IMR-90 (cell line): ENCODE results near the gene LDLRAD3. TPM values are rescaled to one million over a fixed set of nuclear protein-coding genes. Genes with fewer than 3 reads are reported as not detected.

ENCODE experiments used
- ATAC-seq: fragments of 200-7000 bp; cut with Tn5 transposase; 2 replicates; pipeline ENCODE4 v1.9.1; 2020; ENCODE audit warnings: low read depth, mild to moderate bottlenecking, moderate library complexity
- BruUV-seq: library from RNA; stranded (reverse); fragments of 400-500 nt; replicated peaks from 2 replicates; lab custom pipeline; 2021; lab: Mats Ljungman, UMichigan
- CTCF ChIA-PET: fragments of 300-600 bp; formaldehyde crosslinking; extraction: SDS; loops from one replicate; lab custom pipeline; 2021; ENCODE audit warnings: antibody characterized with exemption; lab: Yijun Ruan, JAX
- POLR2A ChIA-PET: fragments of 300-600 bp; sonication (Branson Sonifier 250); formaldehyde crosslinking; loops from one replicate; lab custom pipeline; 2022; ENCODE audit warnings: antibody characterized with exemption; ENCODE audit not compliant: unreplicated experiment; lab: Charles Lee
- DNase-seq: peaks from one replicate; pipeline ENCODE4 v3.0.0; 2013
- H2AFZ ChIP-seq: replicated peaks from 2 replicates; pipeline ENCODE3; 2013; ENCODE audit warnings: low read length, mild to moderate bottlenecking; ENCODE audit not compliant: poor library complexity
- H2AK5ac ChIP-seq: 2 replicates; pipeline ENCODE4 v1.6.1; 2013; ENCODE audit warnings: low read depth, low read length, inconsistent platforms
- H2AK9ac ChIP-seq: replicated peaks from 2 replicates; pipeline ENCODE3; 2013; ENCODE audit warnings: mild to moderate bottlenecking, low read depth, low read length, moderate library complexity; ENCODE audit not compliant: poor library complexity
- H2BK120ac ChIP-seq: 2 replicates; pipeline ENCODE4 v1.6.1; 2013; ENCODE audit warnings: low read depth, low read length, inconsistent platforms
- H2BK15ac ChIP-seq: 3 replicates; pipeline ENCODE4 v1.6.1; 2013; ENCODE audit warnings: low read depth, low read length, inconsistent platforms
- H2BK20ac ChIP-seq: 2 replicates; pipeline ENCODE4 v1.6.1; 2013; ENCODE audit warnings: low read depth, mild to moderate bottlenecking, inconsistent platforms, low read length, moderate library complexity
- H2BK5ac ChIP-seq: 2 replicates; pipeline ENCODE4 v1.6.1; 2013; ENCODE audit warnings: mild to moderate bottlenecking, low read depth, low read length, inconsistent platforms; ENCODE audit not compliant: poor library complexity, severe bottlenecking
- H3K14ac ChIP-seq: replicated peaks from 2 replicates; pipeline ENCODE4 v1.6.1; 2013; ENCODE audit warnings: low read depth, low read length, inconsistent platforms
- H3K18ac ChIP-seq: 2 replicates; pipeline ENCODE4 v1.6.1; 2013; ENCODE audit warnings: low read depth, low read length, control low read depth
- H3K23ac ChIP-seq: 2 replicates; pipeline ENCODE4 v1.6.1; 2013; ENCODE audit warnings: low read depth, low read length, inconsistent platforms
- H3K27ac ChIP-seq: 2 replicates; pipeline ENCODE4 v1.5.1; 2013; ENCODE audit warnings: mild to moderate bottlenecking, control low read depth, low read length; ENCODE audit not compliant: insufficient read depth
- H3K27me3 ChIP-seq: 2 replicates; pipeline ENCODE4 v1.6.1; 2013; ENCODE audit warnings: low read length; ENCODE audit not compliant: control insufficient read depth, insufficient read depth
- H3K36me3 ChIP-seq: 2 replicates; pipeline ENCODE4 v1.6.1; 2013; ENCODE audit warnings: low read length, mixed read lengths; ENCODE audit not compliant: control insufficient read depth, insufficient read depth
- H3K4ac ChIP-seq: 2 replicates; pipeline ENCODE4 v1.6.1; 2013; ENCODE audit warnings: low read depth, low read length, inconsistent platforms
- H3K4me1 ChIP-seq: 2 replicates; pipeline ENCODE4 v1.6.1; 2013; ENCODE audit warnings: low read length, mixed read lengths; ENCODE audit not compliant: control insufficient read depth, insufficient read depth
- H3K4me2 ChIP-seq: 2 replicates; pipeline ENCODE4 v1.6.1; 2013; ENCODE audit warnings: low read depth, mild to moderate bottlenecking, control low read depth, low read length, moderate library complexity
- H3K4me3 ChIP-seq: 2 replicates; pipeline ENCODE4 v1.5.1; 2013; ENCODE audit warnings: low read depth, mild to moderate bottlenecking, control low read depth, low read length, moderate library complexity; ENCODE audit not compliant: insufficient read depth
- H3K56ac ChIP-seq: 2 replicates; pipeline ENCODE4 v1.6.1; 2013; ENCODE audit warnings: low read length, inconsistent platforms; ENCODE audit not compliant: insufficient read depth; ENCODE audit errors: extremely low read depth
- H3K79me1 ChIP-seq, 2 experiments: 2 replicates each; pipeline ENCODE4 v1.6.1; 2013; ENCODE audit warnings: low read length in 2 of 2, inconsistent platforms in 1 of 2, low read depth in 1 of 2
- H3K9ac ChIP-seq: 2 replicates; pipeline ENCODE4 v1.6.1; 2013; ENCODE audit warnings: low read depth, low read length, control low read depth
- H3K9me1 ChIP-seq: 2 replicates; pipeline ENCODE4 v1.6.1; 2013; ENCODE audit warnings: low read length, inconsistent platforms; ENCODE audit not compliant: insufficient read depth
- H3K9me3 ChIP-seq: 2 replicates; pipeline ENCODE4 v1.6.1; 2013; ENCODE audit warnings: low read length; ENCODE audit not compliant: control insufficient read depth, insufficient read depth
- H4K20me1 ChIP-seq: 2 replicates; pipeline ENCODE4 v1.6.1; 2013; ENCODE audit warnings: low read length, inconsistent platforms; ENCODE audit not compliant: insufficient read depth
- H4K5ac ChIP-seq: 2 replicates; pipeline ENCODE4 v1.6.1; 2013; ENCODE audit warnings: mild to moderate bottlenecking, low read depth, low read length, control low read depth
- H4K8ac ChIP-seq, 2 experiments: 2 replicates each; pipeline ENCODE4 v1.6.1; 2013; ENCODE audit warnings: low read depth in 2 of 2, low read length in 2 of 2, control low read depth in 1 of 2, inconsistent platforms in 1 of 2
- H4K91ac ChIP-seq: 2 replicates; pipeline ENCODE4 v1.6.1; 2013; ENCODE audit warnings: low read depth, low read length, inconsistent platforms; ENCODE audit not compliant: insufficient read depth
- CHD1 ChIP-seq: IDR thresholded peaks from 2 replicates; pipeline ENCODE4 v1.6.1; 2012; ENCODE audit warnings: low read depth, low read length, improper control_type of control experiment
- WGBS, 2 experiments: methylation state at CpG; one replicate each; pipeline versions ENCODE4 v1.1.5 to v1.1.7; 2013; ENCODE audit warnings: missing lambda C conversion rate in 2 of 2; ENCODE audit not compliant: insufficient read length in 1 of 2; ENCODE audit errors: extremely low coverage in 2 of 2; 5-methylcytosine and 5-hydroxymethylcytosine counted together
- dilution Hi-C: fragments of 300-500 bp; cut with HindIII; formaldehyde crosslinking; loops from one replicate; pipeline ENCODE4 v1.14.3; 2018; ENCODE audit warnings: low sequenced_read_pairs; ENCODE audit not compliant: unreplicated experiment
- in situ Hi-C: fragments of 300-500 bp; cut with MboI; formaldehyde crosslinking; loops from 3 replicates; pipeline ENCODE4 v1.14.3; 2019; ENCODE audit warnings: low sequenced_read_pairs, inconsistent platforms, mixed read lengths
- intact Hi-C: fragments of 100-400 bp; cut with micrococcal nuclease; formaldehyde crosslinking; loops from 2 replicates; pipeline ENCODE4 v1.10.0; 2022
- polyA plus RNA-seq, 3 experiments: library from polyadenylated mRNA; depleted of rRNA; stranded (reverse); fragments of >200 nt; gene quantifications; 2 replicates each; pipeline ENCODE4 v1.2.3, GENCODE V29; 2012; ENCODE audit warnings: low replicate concordance in 1 of 3
- total RNA-seq: library from RNA; depleted of rRNA; stranded (reverse); fragments of >200 nt; gene quantifications from 2 replicates; pipeline ENCODE4 v1.2.3, GENCODE V29; 2012
- TF ChIP-seq, protein P1 (sequence below): conservative IDR thresholded peaks from 2 replicates; pipeline ENCODE4 v1.5.1; 2012; ENCODE audit warnings: mild to moderate bottlenecking, low read depth, low read length, improper control_type of control experiment

The LDLRAD3 gene
- total and polyA plus RNA-seq, 2 of the 4 experiments (the other 2 are of a cell fraction) = 2.7 to 6.4 TPM

DNA sequence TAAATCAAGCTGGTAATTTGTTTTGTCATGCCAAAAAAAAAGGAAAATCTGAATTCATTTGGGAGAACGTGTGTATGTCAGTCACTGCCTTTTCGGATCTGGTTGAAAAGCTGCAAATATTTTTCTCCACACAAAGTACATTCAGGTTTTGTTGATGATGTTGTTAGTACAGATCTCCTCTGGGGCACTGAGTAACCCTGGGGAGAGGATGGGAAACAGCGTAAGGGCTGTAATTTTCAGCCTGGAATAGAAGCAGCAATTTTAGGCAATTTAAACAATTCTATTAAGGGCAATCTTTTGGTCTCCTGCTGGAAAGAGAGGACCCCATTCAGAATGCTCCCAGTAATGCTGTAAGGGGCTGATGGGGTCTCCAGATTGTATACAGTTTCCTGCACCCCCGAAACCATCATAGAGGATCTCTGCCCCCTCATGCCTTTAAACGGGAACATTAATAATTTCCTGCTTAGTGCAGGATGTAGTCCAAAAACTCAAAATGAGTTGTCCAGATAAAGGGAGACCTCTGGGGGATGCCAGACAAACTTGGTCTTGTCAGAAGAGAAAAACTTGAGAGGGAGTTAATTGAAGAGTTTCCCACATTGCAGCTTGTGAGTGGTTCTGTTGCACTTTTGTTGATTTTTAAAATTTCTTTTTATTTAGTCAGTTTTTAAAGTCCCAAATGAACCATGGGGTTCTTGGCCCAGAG, 213.1 kb downstream of the LDLRAD3 start:
- Histone ChIP-seq H3K4me3 (no peak overlapping the region), H2AFZ (no peak overlapping the region), H2BK120ac (no peak overlapping the region), H4K91ac (no peak overlapping the region), H2AK9ac (no peak overlapping the region), H2AK5ac (no peak overlapping the region), H4K8ac (no peak overlapping the region), H3K4me1 (peaks cover 5% of the 10 kb centered on the region), H3K23ac (no peak overlapping the region), H3K9me3 (no peaks in the 10 kb centered on the region), H3K27ac (no peak overlapping the region), H2BK5ac (no peak overlapping the region), H3K79me1 (no peaks in the 10 kb centered on the region), H2BK15ac (no peak overlapping the region), H4K5ac (no peak overlapping the region), H3K4ac (no peak overlapping the region), H3K56ac (no peak overlapping the region), H3K27me3 (no peaks in the 10 kb centered on the region), H3K9me1 (peaks cover 3% of the 10 kb centered on the region), H3K9ac (no peak overlapping the region), H2BK20ac (no peak overlapping the region), H3K18ac (no peak overlapping the region), H3K4me2 (no peak overlapping the region), H3K36me3 (no peaks in the 10 kb centered on the region), H4K20me1 (no peaks in the 10 kb centered on the region), H3K14ac (no peak overlapping the region)
- no peak for ATAC-seq
- no TSS peak for BruUV-seq
- dilution Hi-C loops (no loop called here), in situ Hi-C loops (no loop called here), intact Hi-C loops (loop anchor here (5.0 kb wide), 1 partner anchor 100 kb away; no protein-coding TSS in a partner anchor)
- POLR2A ChIA-PET = no interaction called here
- WGBS, 2 experiments = no CpG with 5 or more reads among the region's 5 CpGs
- no peak for DNase-seq
- CTCF ChIA-PET = interaction anchor here (0.6 to 1.7 kb wide), 4 partner anchors 11 to 335 kb away, joined by 3 to 9 read pairs (median 5); no protein-coding TSS in a partner anchor
- TF ChIP-seq, protein P1, sequence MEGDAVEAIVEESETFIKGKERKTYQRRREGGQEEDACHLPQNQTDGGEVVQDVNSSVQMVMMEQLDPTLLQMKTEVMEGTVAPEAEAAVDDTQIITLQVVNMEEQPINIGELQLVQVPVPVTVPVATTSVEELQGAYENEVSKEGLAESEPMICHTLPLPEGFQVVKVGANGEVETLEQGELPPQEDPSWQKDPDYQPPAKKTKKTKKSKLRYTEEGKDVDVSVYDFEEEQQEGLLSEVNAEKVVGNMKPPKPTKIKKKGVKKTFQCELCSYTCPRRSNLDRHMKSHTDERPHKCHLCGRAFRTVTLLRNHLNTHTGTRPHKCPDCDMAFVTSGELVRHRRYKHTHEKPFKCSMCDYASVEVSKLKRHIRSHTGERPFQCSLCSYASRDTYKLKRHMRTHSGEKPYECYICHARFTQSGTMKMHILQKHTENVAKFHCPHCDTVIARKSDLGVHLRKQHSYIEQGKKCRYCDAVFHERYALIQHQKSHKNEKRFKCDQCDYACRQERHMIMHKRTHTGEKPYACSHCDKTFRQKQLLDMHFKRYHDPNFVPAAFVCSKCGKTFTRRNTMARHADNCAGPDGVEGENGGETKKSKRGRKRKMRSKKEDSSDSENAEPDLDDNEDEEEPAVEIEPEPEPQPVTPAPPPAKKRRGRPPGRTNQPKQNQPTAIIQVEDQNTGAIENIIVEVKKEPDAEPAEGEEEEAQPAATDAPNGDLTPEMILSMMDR = no peak
- TF ChIP-seq CHD1 = no peak
